Urothelium cell line (cell line): ENCODE results near the gene SYT1.

Source experiments
- DNase-seq: peaks from one replicate; pipeline ENCODE4 v3.0.0; 2011; ENCODE audit warnings: low spot score, mixed read lengths
- FAIRE-seq: peaks from 2 replicates; lab custom pipeline; 2011; peaks lifted over from hg19 to GRCh38; lab: Jason Lieb, UNC

SYT1 gene

GRCh38 chr12:79482323-79482722 lies 617.7 kb downstream of the SYT1 start:
- DNase-seq: no peak
- FAIRE-seq: no peak

GRCh38 chr12:79482921-79483320 lies 618.3 kb downstream of the SYT1 start:
- FAIRE-seq (no peak), DNase-seq (no peak)

GRCh38 chr12:79486154-79486553 lies 621.6 kb downstream of the SYT1 start:
- FAIRE-seq (no peak), DNase-seq (no peak)

- FAIRE-seq (no peak), DNase-seq (no peak)
These were observed 623.0 kb downstream of the SYT1 start for GRCh38 chr12:79487386-79488110.
